ENCODE data around the gene DCTD. TPM values are rescaled to one million over a fixed set of nuclear protein-coding genes. Genes with fewer than 3 reads are reported as not detected.
A peak's percentile ranks its signal among the peaks of the same experiment; 100 is the strongest.

Gene DCTD
- total and polyA plus RNA-seq, 2 donors = 40.0 to 65.8 TPM

GRCh38 chr4:182937268-182938204 lies 20.4 kb upstream of the DCTD start:
- Histone ChIP-seq H3K9me3 (ENCODE audit: control insufficient read depth in 2 of 2, insufficient read depth in 1 of 2, low read length in 1 of 2) (no peaks in the 10 kb centered on the region), H3K27me3 (ENCODE audit: control insufficient read depth in 2 of 2, insufficient read depth in 1 of 2, low read length in 1 of 2) (no peaks in the 10 kb centered on the region), H3K27ac (ENCODE audit: low read depth in 1 of 2, low read length in 1 of 2) (no peak overlapping the region), H3K4me3 (ENCODE audit: low read length in 2 of 2) (no peak overlapping the region), H3K4me1 (ENCODE audit: control insufficient read depth in 2 of 2, insufficient read depth in 2 of 2, low read length in 2 of 2) (no peaks in the 10 kb centered on the region), H3K36me3 (ENCODE audit: control insufficient read depth in 2 of 2, insufficient read depth in 2 of 2, low read length in 1 of 2) (no peaks in the 10 kb centered on the region)
- 83% methylated on average over 5 of the region's 5 CpGs for WGBS
- no peak for DNase-seq (ENCODE audit: low read depth in 6 of 9, low spot score in 9 of 9)

DNA sequence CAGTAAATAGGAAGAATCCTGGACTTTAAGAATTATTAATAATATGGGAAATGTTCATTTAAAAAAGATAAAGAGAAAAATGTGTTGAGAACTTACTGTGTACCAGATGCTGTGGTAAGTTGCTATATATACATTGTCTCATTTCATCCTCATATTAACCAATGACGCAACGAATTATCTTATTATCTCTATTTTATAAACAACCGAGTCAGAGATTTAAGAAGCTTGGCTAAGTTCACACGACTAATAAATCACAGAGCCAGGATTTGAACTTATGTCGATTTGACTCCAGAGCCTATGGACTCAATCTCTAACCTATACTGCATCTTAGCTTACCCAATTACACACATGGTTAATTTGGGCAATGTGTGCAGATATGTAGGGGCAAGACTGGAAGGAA lies 15.5 kb upstream of the DCTD start:
- Histone ChIP-seq H3K4me3 (ENCODE audit: low read length in 2 of 2) (no peak overlapping the region), H3K9me3 (ENCODE audit: control insufficient read depth in 2 of 2, insufficient read depth in 1 of 2, low read length in 1 of 2) (no peaks in the 10 kb centered on the region), H3K36me3 (ENCODE audit: control insufficient read depth in 2 of 2, insufficient read depth in 2 of 2, low read length in 1 of 2) (no peaks in the 10 kb centered on the region), H3K4me1 (ENCODE audit: control insufficient read depth in 2 of 2, insufficient read depth in 2 of 2, low read length in 2 of 2) (no peaks in the 10 kb centered on the region), H3K27ac (ENCODE audit: low read depth in 1 of 2, low read length in 1 of 2) (no peak overlapping the region), H3K27me3 (ENCODE audit: control insufficient read depth in 2 of 2, insufficient read depth in 1 of 2, low read length in 1 of 2) (no peaks in the 10 kb centered on the region)
- 97% methylated on average over 5 of the region's 5 CpGs for WGBS
- DNase-seq (ENCODE audit: low read depth in 6 of 9, low spot score in 9 of 9) = no peak

- no peaks in the 10 kb centered on the region for H3K9me3 ChIP-seq (ENCODE audit: control insufficient read depth in 2 of 2, insufficient read depth in 1 of 2, low read length in 1 of 2)
- no peaks in the 10 kb centered on the region for H3K36me3 ChIP-seq (ENCODE audit: control insufficient read depth in 2 of 2, insufficient read depth in 2 of 2, low read length in 1 of 2)
- no peaks in the 10 kb centered on the region for H3K4me1 ChIP-seq (ENCODE audit: control insufficient read depth in 2 of 2, insufficient read depth in 2 of 2, low read length in 2 of 2)
- DNase-seq (ENCODE audit: low read depth in 6 of 9, low spot score in 9 of 9) = no peak
- no peak overlapping the region for H3K27ac ChIP-seq (ENCODE audit: low read depth in 1 of 2, low read length in 1 of 2)
- H3K4me3 ChIP-seq (ENCODE audit: low read length in 2 of 2) = no peak overlapping the region
- WGBS = 95% methylated on average over 5 of the region's 5 CpGs
- H3K27me3 ChIP-seq (ENCODE audit: control insufficient read depth in 2 of 2, insufficient read depth in 1 of 2, low read length in 1 of 2) = no peaks in the 10 kb centered on the region
Observed at GRCh38 chr4:182931691-182932345, 14.6 kb upstream of the DCTD start.

DNA sequence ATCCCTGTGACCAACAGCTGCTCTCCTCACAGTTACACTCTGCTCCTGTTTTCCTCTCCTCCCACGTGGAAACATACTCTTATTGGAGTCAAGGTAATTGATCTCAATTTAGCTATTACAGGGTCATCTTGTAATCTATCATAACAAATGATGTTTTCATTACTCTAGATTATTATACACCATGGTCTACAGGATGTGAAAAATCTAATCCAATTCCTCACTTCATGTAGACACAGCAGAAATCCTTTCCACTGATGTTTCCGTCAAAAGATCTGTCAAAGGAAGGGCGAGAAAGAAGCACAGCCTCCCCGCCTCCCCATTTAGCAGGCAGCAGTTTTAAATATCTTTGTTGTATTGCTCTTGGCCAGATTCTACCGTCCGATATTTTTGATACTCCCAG lies 13.7 kb upstream of the DCTD start:
- no peak overlapping the region for H3K27ac ChIP-seq (ENCODE audit: low read depth in 1 of 2, low read length in 1 of 2)
- H3K4me3 ChIP-seq (ENCODE audit: low read length in 2 of 2) = no peak overlapping the region
- no peaks in the 10 kb centered on the region for H3K27me3 ChIP-seq (ENCODE audit: control insufficient read depth in 2 of 2, insufficient read depth in 1 of 2, low read length in 1 of 2)
- DNase-seq (ENCODE audit: low read depth in 6 of 9, low spot score in 9 of 9) = no peak
- no peaks in the 10 kb centered on the region for H3K36me3 ChIP-seq (ENCODE audit: control insufficient read depth in 2 of 2, insufficient read depth in 2 of 2, low read length in 1 of 2)
- H3K9me3 ChIP-seq (ENCODE audit: control insufficient read depth in 2 of 2, insufficient read depth in 1 of 2, low read length in 1 of 2) = no peaks in the 10 kb centered on the region
- 93% methylated on average over 6 of the region's 6 CpGs for WGBS
- no peaks in the 10 kb centered on the region for H3K4me1 ChIP-seq (ENCODE audit: control insufficient read depth in 2 of 2, insufficient read depth in 2 of 2, low read length in 2 of 2)

- Histone ChIP-seq H3K27ac (ENCODE audit: low read depth in 1 of 2, low read length in 1 of 2) (no peak overlapping the region), H3K36me3 (ENCODE audit: control insufficient read depth in 2 of 2, insufficient read depth in 2 of 2, low read length in 1 of 2) (no peaks in the 10 kb centered on the region), H3K27me3 (ENCODE audit: control insufficient read depth in 2 of 2, insufficient read depth in 1 of 2, low read length in 1 of 2) (no peaks in the 10 kb centered on the region), H3K9me3 (ENCODE audit: control insufficient read depth in 2 of 2, insufficient read depth in 1 of 2, low read length in 1 of 2) (no peaks in the 10 kb centered on the region), H3K4me1 (ENCODE audit: control insufficient read depth in 2 of 2, insufficient read depth in 2 of 2, low read length in 2 of 2) (no peaks in the 10 kb centered on the region), H3K4me3 (ENCODE audit: low read length in 2 of 2) (no peak overlapping the region)
- DNase-seq (ENCODE audit: low read depth in 6 of 9, low spot score in 9 of 9) = no peak
- 98% methylated on average over 3 of the region's 3 CpGs for WGBS
Observed at GRCh38 chr4:182929296-182929695, 12.1 kb upstream of the DCTD start.

GRCh38 chr4:182928061-182928460 lies 10.9 kb upstream of the DCTD start:
- no peak for DNase-seq (ENCODE audit: low read depth in 6 of 9, low spot score in 9 of 9)
- no peak overlapping the region for H3K27ac ChIP-seq (ENCODE audit: low read depth in 1 of 2, low read length in 1 of 2)
- H3K27me3 ChIP-seq (ENCODE audit: control insufficient read depth in 2 of 2, insufficient read depth in 1 of 2, low read length in 1 of 2) = peaks cover 0 to 2% of the 10 kb centered on the region in 2 donors
- no peaks in the 10 kb centered on the region for H3K9me3 ChIP-seq (ENCODE audit: control insufficient read depth in 2 of 2, insufficient read depth in 1 of 2, low read length in 1 of 2)
- WGBS = 66% methylated on average over 3 of the region's 3 CpGs
- H3K36me3 ChIP-seq (ENCODE audit: control insufficient read depth in 2 of 2, insufficient read depth in 2 of 2, low read length in 1 of 2) = no peaks in the 10 kb centered on the region
- no peak overlapping the region for H3K4me3 ChIP-seq (ENCODE audit: low read length in 2 of 2)
- H3K4me1 ChIP-seq (ENCODE audit: control insufficient read depth in 2 of 2, insufficient read depth in 2 of 2, low read length in 2 of 2) = no peaks in the 10 kb centered on the region

GRCh38 chr4:182927505-182927904 lies 10.3 kb upstream of the DCTD start:
- no peak overlapping the region for H3K4me3 ChIP-seq (ENCODE audit: low read length in 2 of 2)
- H3K36me3 ChIP-seq (ENCODE audit: control insufficient read depth in 2 of 2, insufficient read depth in 2 of 2, low read length in 1 of 2) = no peaks in the 10 kb centered on the region
- peaks cover 0 to 3% of the 10 kb centered on the region in 2 donors for H3K4me1 ChIP-seq (ENCODE audit: control insufficient read depth in 2 of 2, insufficient read depth in 2 of 2, low read length in 2 of 2)
- H3K27ac ChIP-seq (ENCODE audit: low read depth in 1 of 2, low read length in 1 of 2) = no peak overlapping the region
- 87% methylated on average over 3 of the region's 3 CpGs for WGBS
- H3K9me3 ChIP-seq (ENCODE audit: control insufficient read depth in 2 of 2, insufficient read depth in 1 of 2, low read length in 1 of 2) = no peaks in the 10 kb centered on the region
- no peak for DNase-seq (ENCODE audit: low read depth in 6 of 9, low spot score in 9 of 9)
- H3K27me3 ChIP-seq (ENCODE audit: control insufficient read depth in 2 of 2, insufficient read depth in 1 of 2, low read length in 1 of 2) = peaks cover 0 to 2% of the 10 kb centered on the region in 2 donors

- WGBS = 94% methylated on average over 1 of the region's 1 CpG
- H3K27me3 ChIP-seq (ENCODE audit: control insufficient read depth in 2 of 2, insufficient read depth in 1 of 2, low read length in 1 of 2) = peaks cover 0 to 2% of the 10 kb centered on the region in 2 donors
- H3K4me3 ChIP-seq (ENCODE audit: low read length in 2 of 2) = no peak overlapping the region
- H3K4me1 ChIP-seq (ENCODE audit: control insufficient read depth in 2 of 2, insufficient read depth in 2 of 2, low read length in 2 of 2) = peaks cover 0 to 3% of the 10 kb centered on the region in 2 donors
- H3K9me3 ChIP-seq (ENCODE audit: control insufficient read depth in 2 of 2, insufficient read depth in 1 of 2, low read length in 1 of 2) = no peaks in the 10 kb centered on the region
- DNase-seq (ENCODE audit: low read depth in 6 of 9, low spot score in 9 of 9) = no peak
- H3K27ac ChIP-seq (ENCODE audit: low read depth in 1 of 2, low read length in 1 of 2) = no peak overlapping the region
- no peaks in the 10 kb centered on the region for H3K36me3 ChIP-seq (ENCODE audit: control insufficient read depth in 2 of 2, insufficient read depth in 2 of 2, low read length in 1 of 2)
Observed at GRCh38 chr4:182925855-182926254, 8.7 kb upstream of the DCTD start.

- Histone ChIP-seq H3K27ac (ENCODE audit: low read depth in 1 of 2, low read length in 1 of 2) (no peak overlapping the region), H3K9me3 (ENCODE audit: control insufficient read depth in 2 of 2, insufficient read depth in 1 of 2, low read length in 1 of 2) (no peaks in the 10 kb centered on the region), H3K4me3 (ENCODE audit: low read length in 2 of 2) (no peak overlapping the region), H3K36me3 (ENCODE audit: control insufficient read depth in 2 of 2, insufficient read depth in 2 of 2, low read length in 1 of 2) (no peaks in the 10 kb centered on the region), H3K27me3 (ENCODE audit: control insufficient read depth in 2 of 2, insufficient read depth in 1 of 2, low read length in 1 of 2) (peaks cover 0 to 2% of the 10 kb centered on the region in 2 donors), H3K4me1 (ENCODE audit: control insufficient read depth in 2 of 2, insufficient read depth in 2 of 2, low read length in 2 of 2) (peaks cover 0 to 3% of the 10 kb centered on the region in 2 donors)
- WGBS = 49% methylated on average over 10 of the region's 10 CpGs
- DNase-seq (ENCODE audit: low read depth in 6 of 9, low spot score in 9 of 9) = peak in 6 of 9 donors; percentile 33 to 78 (median 45)
Observed at GRCh38 chr4:182925298-182925757, 8.1 kb upstream of the DCTD start.

Measured in thymus (tissue), 11 donors.